Measurements from ENCODE around the gene LIPC. TPM values are rescaled to one million over a fixed set of nuclear protein-coding genes. Genes with fewer than 3 reads are reported as not detected.

Gene LIPC
- total RNA-seq, 2 experiments from 2014 or later, result 0.61 to 1.2 TPM

- ChIA-PET CTCF (interaction anchor here (0.6 kb wide), 1 partner anchor 210 kb away, joined by 3 read pairs; no protein-coding TSS in a partner anchor), POLR2A (no interaction called here)
- no peak for TF ChIP-seq CTCF (IDR thresholded peaks at IDR 0.05)
- Mint-ChIP-seq H3K4me1 (ENCODE audit: low read depth) (no peaks in the 10 kb centered on the region), H3K9me3 (no peaks in the 10 kb centered on the region), H3K27ac (no peak overlapping the region), H3K4me3 (no peak overlapping the region), H3K36me3 (ENCODE audit: low read depth) (no peaks in the 10 kb centered on the region), H3K27me3 (no peaks in the 10 kb centered on the region)
- Histone ChIP-seq H3K9me3 (ENCODE audit: control insufficient read depth in 1 of 2, insufficient read depth in 1 of 2, low read length in 2 of 2) (peaks cover 0 to 4% of the 10 kb centered on the region in 2 experiments), H3K27me3 (ENCODE audit: control insufficient read depth in 1 of 2, insufficient read depth in 2 of 2, low read length in 2 of 2) (no peaks in the 10 kb centered on the region), H3K27ac (ENCODE audit: low read depth in 1 of 2, low read length in 2 of 2) (no peak overlapping the region), H3K4me3 (ENCODE audit: low read length) (no peak overlapping the region), H3K4me1 (ENCODE audit: insufficient read depth, low read length) (no peaks in the 10 kb centered on the region), H3K36me3 (ENCODE audit: insufficient read depth, low read length) (no peaks in the 10 kb centered on the region)
- intact Hi-C loops (cut with DNase I, micrococcal nuclease), result no loop called here
- DNase-seq (no peak), ATAC-seq (ENCODE audit: poor library complexity) (no peak)
Measured at GRCh38 chr15:58393241-58393662, 38.5 kb upstream of the LIPC start.

- TF ChIP-seq CTCF (IDR thresholded peaks at IDR 0.05), result no peak
- Histone ChIP-seq H3K4me3 (ENCODE audit: low read length) (no peak overlapping the region), H3K27ac (ENCODE audit: low read depth in 1 of 2, low read length in 2 of 2) (no peak overlapping the region), H3K27me3 (ENCODE audit: control insufficient read depth in 1 of 2, insufficient read depth in 2 of 2, low read length in 2 of 2) (no peaks in the 10 kb centered on the region), H3K36me3 (ENCODE audit: insufficient read depth, low read length) (no peaks in the 10 kb centered on the region), H3K9me3 (ENCODE audit: control insufficient read depth in 1 of 2, insufficient read depth in 1 of 2, low read length in 2 of 2) (no peaks in the 10 kb centered on the region), H3K4me1 (ENCODE audit: insufficient read depth, low read length) (no peaks in the 10 kb centered on the region)
- Mint-ChIP-seq H3K27me3 (no peaks in the 10 kb centered on the region), H3K4me1 (ENCODE audit: low read depth) (no peaks in the 10 kb centered on the region), H3K27ac (no peak overlapping the region), H3K4me3 (no peak overlapping the region), H3K9me3 (no peaks in the 10 kb centered on the region), H3K36me3 (ENCODE audit: low read depth) (no peaks in the 10 kb centered on the region)
- ATAC-seq (ENCODE audit: poor library complexity), result no peak
- intact Hi-C loops (cut with DNase I, micrococcal nuclease), result no loop called here
- DNase-seq, result no peak
- ChIA-PET CTCF (no interaction called here), POLR2A (no interaction called here)
Measured at GRCh38 chr15:58396181-58396580, 35.6 kb upstream of the LIPC start.

DNA sequence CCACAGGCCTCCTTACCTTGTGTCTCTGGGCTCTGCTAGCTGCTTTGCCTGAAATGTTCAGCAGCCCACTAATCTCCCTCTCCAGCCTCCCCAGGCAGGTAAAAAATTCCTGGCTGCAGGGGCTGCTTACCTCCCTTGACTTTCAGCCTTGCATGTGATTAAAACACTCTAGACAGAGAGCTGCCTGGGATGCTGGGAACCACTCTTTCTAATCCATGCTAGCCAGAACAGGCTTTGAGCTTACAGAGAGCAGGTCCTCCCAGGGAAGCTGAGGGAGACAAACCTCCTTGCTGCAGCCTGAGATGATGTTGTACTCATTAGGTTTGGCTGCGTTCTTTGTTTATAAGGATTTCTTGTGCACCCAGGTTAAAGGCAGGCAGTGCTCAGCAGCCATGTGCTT lies 33.7 kb upstream of the LIPC start:
- H3K27ac Mint-ChIP-seq, result no peak overlapping the region
- H3K9me3 Mint-ChIP-seq, result no peaks in the 10 kb centered on the region
- Histone ChIP-seq H3K27me3 (ENCODE audit: control insufficient read depth in 1 of 2, insufficient read depth in 2 of 2, low read length in 2 of 2) (no peaks in the 10 kb centered on the region), H3K27ac (ENCODE audit: low read depth in 1 of 2, low read length in 2 of 2) (no peak overlapping the region), H3K36me3 (ENCODE audit: insufficient read depth, low read length) (no peaks in the 10 kb centered on the region), H3K9me3 (ENCODE audit: control insufficient read depth in 1 of 2, insufficient read depth in 1 of 2, low read length in 2 of 2) (no peaks in the 10 kb centered on the region), H3K4me3 (ENCODE audit: low read length) (no peak overlapping the region), H3K4me1 (ENCODE audit: insufficient read depth, low read length) (no peaks in the 10 kb centered on the region)
- ChIA-PET POLR2A (no interaction called here), CTCF (no interaction called here)
- H3K4me3 Mint-ChIP-seq, result no peak overlapping the region
- intact Hi-C loops (cut with DNase I, micrococcal nuclease), result no loop called here
- DNase-seq (no peak), ATAC-seq (ENCODE audit: poor library complexity) (no peak)
- H3K4me1 Mint-ChIP-seq (ENCODE audit: low read depth), result no peaks in the 10 kb centered on the region
- H3K36me3 Mint-ChIP-seq (ENCODE audit: low read depth), result no peaks in the 10 kb centered on the region
- no peaks in the 10 kb centered on the region for H3K27me3 Mint-ChIP-seq
- no peak for TF ChIP-seq CTCF (IDR thresholded peaks at IDR 0.05)
